ENCODE data around the gene SCG2. TPM values are rescaled to one million over a fixed set of nuclear protein-coding genes. Genes with fewer than 3 reads are reported as not detected.

Gene SCG2
- total RNA-seq, 2 donors from 2014 or later, result 0.12 to 1.8 TPM

DNA sequence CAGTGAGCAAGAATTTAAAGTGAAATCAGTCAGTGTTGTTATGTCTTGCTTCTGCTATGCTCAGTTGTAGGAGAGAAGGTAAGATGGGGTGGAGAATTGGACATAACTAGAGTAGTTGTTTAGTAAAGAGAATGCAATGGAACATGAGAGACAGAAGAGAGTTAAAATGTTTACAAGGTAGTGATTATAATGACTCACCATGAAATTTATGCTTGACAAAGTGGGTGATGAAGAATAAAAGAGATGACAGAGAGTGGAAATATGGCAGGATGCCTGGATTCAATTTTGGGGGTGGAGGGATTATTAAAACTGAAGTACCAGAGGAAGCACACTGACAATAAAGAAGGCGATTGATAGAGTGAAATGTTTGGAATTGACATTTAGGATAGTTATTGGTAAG, 10.6 kb downstream of the SCG2 start:
- H3K9me3 ChIP-seq, result no peaks in the 10 kb centered on the region
- H3K27ac ChIP-seq, result no peak overlapping the region
- H3K27me3 ChIP-seq, result no peaks in the 10 kb centered on the region
- DNase-seq (ENCODE audit: low spot score), result no peak
- no peak overlapping the region for H3K4me3 ChIP-seq
- no peaks in the 10 kb centered on the region for H3K36me3 ChIP-seq
- H3K4me1 ChIP-seq, result no peaks in the 10 kb centered on the region
- TF ChIP-seq, protein P1, sequence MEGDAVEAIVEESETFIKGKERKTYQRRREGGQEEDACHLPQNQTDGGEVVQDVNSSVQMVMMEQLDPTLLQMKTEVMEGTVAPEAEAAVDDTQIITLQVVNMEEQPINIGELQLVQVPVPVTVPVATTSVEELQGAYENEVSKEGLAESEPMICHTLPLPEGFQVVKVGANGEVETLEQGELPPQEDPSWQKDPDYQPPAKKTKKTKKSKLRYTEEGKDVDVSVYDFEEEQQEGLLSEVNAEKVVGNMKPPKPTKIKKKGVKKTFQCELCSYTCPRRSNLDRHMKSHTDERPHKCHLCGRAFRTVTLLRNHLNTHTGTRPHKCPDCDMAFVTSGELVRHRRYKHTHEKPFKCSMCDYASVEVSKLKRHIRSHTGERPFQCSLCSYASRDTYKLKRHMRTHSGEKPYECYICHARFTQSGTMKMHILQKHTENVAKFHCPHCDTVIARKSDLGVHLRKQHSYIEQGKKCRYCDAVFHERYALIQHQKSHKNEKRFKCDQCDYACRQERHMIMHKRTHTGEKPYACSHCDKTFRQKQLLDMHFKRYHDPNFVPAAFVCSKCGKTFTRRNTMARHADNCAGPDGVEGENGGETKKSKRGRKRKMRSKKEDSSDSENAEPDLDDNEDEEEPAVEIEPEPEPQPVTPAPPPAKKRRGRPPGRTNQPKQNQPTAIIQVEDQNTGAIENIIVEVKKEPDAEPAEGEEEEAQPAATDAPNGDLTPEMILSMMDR (IDR thresholded peaks at IDR 0.05), result no peak

DNA sequence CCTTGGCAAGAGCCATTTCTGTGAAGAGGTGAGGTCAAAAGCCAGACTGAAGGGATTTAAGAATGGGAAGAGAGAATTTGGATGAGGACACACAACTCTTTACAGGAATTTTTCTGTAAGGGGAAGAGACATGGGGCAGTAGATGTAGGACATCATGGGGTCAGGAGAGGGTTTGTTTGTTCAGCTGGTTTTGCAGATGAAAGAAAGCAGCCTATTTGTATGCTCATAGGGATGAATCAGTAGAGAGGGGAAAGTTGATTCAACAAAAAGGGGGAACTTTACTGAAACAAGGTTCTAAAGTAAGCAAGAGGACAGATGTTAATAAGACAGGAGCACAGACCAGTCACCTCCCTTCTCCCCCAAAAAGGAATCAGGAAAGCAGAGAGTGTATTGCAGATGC, 11.2 kb downstream of the SCG2 start:
- Histone ChIP-seq H3K27me3 (no peaks in the 10 kb centered on the region), H3K36me3 (no peaks in the 10 kb centered on the region), H3K27ac (no peak overlapping the region), H3K9me3 (no peaks in the 10 kb centered on the region), H3K4me3 (no peak overlapping the region), H3K4me1 (peaks cover 0 to 2% of the 10 kb centered on the region in 2 donors)
- DNase-seq (ENCODE audit: low spot score), result no peak
- TF ChIP-seq, protein P1 (IDR thresholded peaks at IDR 0.05), result no peak

DNA sequence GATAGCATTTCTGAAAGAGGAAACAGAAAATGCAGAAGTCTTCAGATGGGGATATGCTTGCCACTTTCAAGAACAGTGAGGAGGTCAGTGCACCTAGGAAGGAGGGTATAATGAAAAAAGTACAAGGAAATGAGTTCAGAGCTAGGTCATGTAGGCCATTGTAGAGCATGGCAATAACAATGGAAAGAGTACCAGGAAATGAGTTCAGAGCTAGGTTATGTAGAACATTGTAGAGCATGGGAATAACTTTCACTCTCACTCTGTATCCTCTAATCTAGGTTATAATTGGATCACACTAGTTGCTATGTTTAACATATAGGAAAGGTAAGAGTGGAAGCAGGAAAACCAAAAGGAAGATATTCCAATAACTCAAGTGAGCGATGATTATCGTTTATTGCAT, 12.3 kb downstream of the SCG2 start:
- peaks cover 0 to 7% of the 10 kb centered on the region in 2 donors for H3K4me1 ChIP-seq
- TF ChIP-seq, protein P1 (IDR thresholded peaks at IDR 0.05), result no peak
- H3K9me3 ChIP-seq, result no peaks in the 10 kb centered on the region
- no peaks in the 10 kb centered on the region for H3K27me3 ChIP-seq
- DNase-seq (ENCODE audit: low spot score), result no peak
- no peak overlapping the region for H3K4me3 ChIP-seq
- H3K27ac ChIP-seq, result no peak overlapping the region
- no peaks in the 10 kb centered on the region for H3K36me3 ChIP-seq

DNA sequence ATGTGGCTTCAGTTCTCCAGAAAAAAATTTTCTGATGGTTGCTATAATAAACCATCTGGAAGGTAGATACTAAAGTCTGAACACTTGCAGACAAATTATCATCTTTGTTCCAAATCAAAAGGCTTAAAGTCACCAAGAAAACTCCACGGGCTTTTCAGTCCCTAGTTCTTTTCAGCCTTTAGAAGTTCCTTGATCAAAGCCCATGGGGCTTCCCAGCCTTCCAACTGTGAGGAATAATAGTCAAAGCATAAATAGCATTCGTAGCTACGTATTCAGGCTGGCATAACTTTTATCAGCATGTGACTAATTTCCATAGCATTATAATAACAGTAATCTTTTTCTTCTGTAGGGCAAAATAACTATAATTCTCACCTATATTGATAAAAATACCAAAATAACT, 13.9 kb downstream of the SCG2 start:
- no peak overlapping the region for H3K27ac ChIP-seq
- peaks cover 0 to 7% of the 10 kb centered on the region in 2 donors for H3K4me1 ChIP-seq
- no peaks in the 10 kb centered on the region for H3K36me3 ChIP-seq
- TF ChIP-seq, protein P1 (IDR thresholded peaks at IDR 0.05), result no peak
- no peaks in the 10 kb centered on the region for H3K9me3 ChIP-seq
- no peaks in the 10 kb centered on the region for H3K27me3 ChIP-seq
- DNase-seq (ENCODE audit: low spot score), result no peak
- H3K4me3 ChIP-seq, result no peak overlapping the region

DNA sequence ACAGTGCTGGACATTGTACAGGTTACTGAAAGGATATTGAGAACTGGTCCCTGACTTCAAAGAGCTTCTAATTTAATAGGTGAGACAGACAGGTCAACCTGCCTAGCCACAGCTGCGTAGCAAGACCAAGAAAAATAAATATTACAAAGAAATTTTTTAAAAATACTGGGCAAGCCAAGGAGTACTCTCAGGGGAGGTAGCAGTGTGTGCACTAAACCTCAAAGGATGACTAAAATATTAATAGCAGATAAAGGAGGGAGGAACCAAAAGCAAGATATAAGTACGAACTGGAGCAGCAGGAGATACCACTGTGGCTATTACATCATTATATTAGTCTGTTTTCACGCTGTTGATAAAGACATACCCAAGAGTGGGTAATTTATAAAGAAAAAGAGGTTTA, 14.9 kb downstream of the SCG2 start:
- TF ChIP-seq, protein P1 (IDR thresholded peaks at IDR 0.05), result no peak
- Histone ChIP-seq H3K9me3 (no peaks in the 10 kb centered on the region), H3K36me3 (no peaks in the 10 kb centered on the region), H3K4me1 (peaks cover 0 to 7% of the 10 kb centered on the region in 2 donors), H3K4me3 (no peak overlapping the region), H3K27ac (no peak overlapping the region), H3K27me3 (no peaks in the 10 kb centered on the region)
- DNase-seq (ENCODE audit: low spot score), result no peak

DNA sequence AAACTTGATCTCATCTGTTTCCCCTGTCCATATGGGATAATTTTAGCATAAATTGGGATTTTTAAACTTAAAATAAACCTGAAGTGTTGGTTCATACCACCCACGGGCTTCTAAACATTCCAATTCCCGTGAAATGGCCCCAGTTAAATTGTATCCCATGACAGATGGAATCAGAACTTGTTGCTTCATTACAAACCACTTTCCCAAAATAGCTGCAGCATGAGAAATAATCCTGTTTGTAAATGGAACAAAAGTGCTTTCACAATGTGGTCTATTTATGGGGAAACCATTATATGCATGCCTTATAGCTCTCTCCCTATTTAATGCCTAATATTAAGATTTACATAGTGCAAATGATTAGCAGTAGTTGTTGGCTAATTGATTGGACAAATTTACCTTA, 15.9 kb downstream of the SCG2 start:
- H3K4me3 ChIP-seq, result no peak overlapping the region
- peaks cover 0 to 9% of the 10 kb centered on the region in 2 donors for H3K4me1 ChIP-seq
- TF ChIP-seq, protein P1 (IDR thresholded peaks at IDR 0.05), result no peak
- H3K36me3 ChIP-seq, result no peaks in the 10 kb centered on the region
- no peak overlapping the region for H3K27ac ChIP-seq
- H3K9me3 ChIP-seq, result no peaks in the 10 kb centered on the region
- DNase-seq (ENCODE audit: low spot score), result no peak
- H3K27me3 ChIP-seq, result no peaks in the 10 kb centered on the region
